ENCODE results near the gene TBXAS1.

TBXAS1 gene

GRCh38 chr7:139829025-139829774 is at the start of gene TBXAS1:
Gene TBXAS1, plus strand, starts transcription at chr7:139829264. Its CDS starts 127 bp downstream, at chr7:139829391.
- DNase-seq, result peak; percentile 37

- DNase-seq, result no peak
These were observed 46.1 kb upstream of the TBXAS1 start for GRCh38 chr7:139782932-139783331.

GRCh38 chr7:139783647-139784385 is 45.2 kb upstream of the TBXAS1 start:
- no peak for DNase-seq

DNA sequence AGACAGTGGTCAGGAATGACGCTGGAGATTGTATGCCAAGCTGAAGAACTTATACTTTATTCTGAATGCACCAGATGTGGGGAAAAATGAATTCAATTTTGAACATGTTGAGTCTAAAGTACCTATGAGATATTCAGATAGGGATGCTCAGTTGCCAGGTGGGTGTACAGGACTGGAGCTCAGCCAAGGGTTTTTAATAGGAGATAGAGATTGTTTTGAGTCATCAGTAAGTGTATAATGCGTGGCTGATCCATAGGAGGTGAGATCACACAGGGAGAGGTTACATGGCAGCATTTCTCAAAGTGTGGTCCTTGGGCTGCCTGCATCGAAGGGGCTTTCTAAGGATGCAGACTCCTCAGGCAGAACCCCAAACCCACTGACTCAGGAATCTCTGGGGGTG is 44.4 kb upstream of the TBXAS1 start:
- no peak for DNase-seq

DNA sequence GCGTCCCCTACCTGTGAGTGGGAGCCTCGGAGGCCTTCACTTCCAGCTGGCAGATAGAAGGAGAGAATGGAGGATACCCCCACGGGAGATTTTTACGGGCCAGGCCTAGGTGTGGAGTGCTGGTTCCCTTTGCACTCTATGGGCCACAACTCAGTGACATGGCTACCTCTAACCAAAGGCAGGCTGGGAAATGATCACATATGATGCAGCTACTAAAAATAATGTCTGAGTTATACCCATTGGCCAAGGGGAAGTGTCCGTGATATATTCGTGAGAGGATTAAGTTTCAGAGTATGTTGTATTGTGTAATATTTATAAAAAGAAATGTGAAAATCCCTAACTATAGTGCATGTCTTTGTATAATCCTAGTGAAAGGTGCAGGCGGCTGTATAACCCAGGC is 37.7 kb upstream of the TBXAS1 start:
- no peak for DNase-seq

- no peak for DNase-seq
These were observed 31.5 kb upstream of the TBXAS1 start for GRCh38 chr7:139797607-139798006.

- DNase-seq, result no peak
These were observed 30.8 kb upstream of the TBXAS1 start for GRCh38 chr7:139798221-139798620.

DNA sequence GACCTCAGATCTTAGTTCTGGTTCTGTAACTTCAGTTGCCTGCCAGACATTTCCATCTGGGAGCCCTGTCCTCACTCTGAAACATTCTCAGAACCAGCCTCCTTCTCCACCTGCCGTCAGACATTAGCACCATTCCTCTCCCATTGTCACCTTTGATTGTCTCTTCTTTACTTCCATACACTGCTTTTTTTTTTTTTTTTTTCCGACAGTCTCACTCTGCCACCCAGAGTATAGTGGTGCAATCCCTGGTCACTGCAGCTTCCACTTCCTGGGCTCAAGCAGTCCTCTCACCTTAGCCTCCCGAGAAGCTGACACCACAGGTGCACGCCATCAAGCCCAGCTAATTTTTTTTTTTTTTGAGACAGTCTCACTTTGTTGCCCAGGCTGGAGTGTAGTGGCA is 30.2 kb upstream of the TBXAS1 start:
- no peak for DNase-seq

- DNase-seq, result no peak
These were observed 29.5 kb upstream of the TBXAS1 start for GRCh38 chr7:139799586-139799985.

GRCh38 chr7:139804571-139804970 is 24.5 kb upstream of the TBXAS1 start:
- no peak for DNase-seq

DNA sequence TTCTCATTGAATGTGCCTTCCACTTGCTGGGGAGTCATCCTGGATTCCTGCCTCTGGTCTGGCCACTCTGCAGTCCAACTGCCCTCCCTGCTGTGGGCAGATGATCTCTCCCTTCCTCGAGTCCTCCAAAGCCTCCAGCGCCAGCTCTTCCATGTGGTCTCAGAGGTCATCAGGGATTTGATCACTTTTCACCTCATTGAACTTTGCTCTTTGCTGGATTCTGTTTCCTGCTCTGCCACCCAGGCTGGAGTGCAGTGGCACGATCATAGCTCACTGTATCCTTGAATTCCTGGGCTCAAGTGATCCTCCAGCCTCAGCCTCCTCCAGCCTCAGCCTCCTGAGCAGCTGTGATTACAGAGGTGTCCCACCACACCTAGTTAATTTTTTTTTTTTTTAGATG is 22.1 kb upstream of the TBXAS1 start:
- DNase-seq, result no peak

GRCh38 chr7:139808427-139808826 is 20.6 kb upstream of the TBXAS1 start:
- DNase-seq, result no peak

DNA sequence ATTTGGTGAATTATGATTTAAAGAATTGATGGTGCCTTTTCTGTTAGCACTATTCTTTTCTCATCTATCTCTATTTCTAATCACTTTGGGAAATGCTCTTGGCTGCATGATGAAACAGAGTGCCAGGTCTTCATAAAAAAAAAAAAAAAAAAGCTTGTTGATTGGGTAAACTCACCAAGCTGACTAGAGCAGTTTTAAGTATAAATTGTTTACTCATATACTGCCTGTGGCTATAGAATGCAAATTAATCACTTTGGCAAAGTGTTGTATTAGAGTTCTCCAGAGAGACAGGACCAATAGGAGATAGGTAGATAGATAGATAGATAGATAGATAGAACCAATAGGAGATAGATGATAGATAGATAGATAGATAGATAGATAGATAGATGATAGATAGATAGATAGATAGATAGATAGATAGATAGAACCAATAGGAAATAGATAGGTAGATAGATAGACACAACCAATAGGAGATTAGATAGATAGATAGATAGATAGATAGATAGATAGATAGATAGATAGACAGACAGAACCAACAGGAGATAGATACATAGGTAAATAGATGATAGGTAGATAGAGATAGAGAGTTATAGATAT is 20.1 kb upstream of the TBXAS1 start:
- no peak for DNase-seq

DNA sequence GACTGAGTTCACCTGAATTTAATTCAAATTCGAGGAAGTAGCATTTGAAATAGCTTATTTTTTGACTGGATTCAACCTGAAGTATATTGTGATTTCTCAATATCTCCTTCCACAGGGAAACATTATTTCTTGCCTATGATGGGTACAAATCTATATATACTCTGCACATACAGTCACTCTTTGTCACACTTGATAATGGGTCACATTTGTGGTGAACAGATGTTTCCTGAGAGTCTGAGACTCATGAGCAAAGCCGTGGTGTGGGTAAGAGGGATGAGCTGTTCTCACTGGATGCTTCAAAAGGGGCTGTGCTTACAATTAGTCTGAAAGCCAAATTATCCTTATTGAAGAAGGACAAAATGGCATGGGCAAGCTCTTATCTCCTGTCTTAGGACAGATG is 18.0 kb upstream of the TBXAS1 start:
- no peak for DNase-seq

DNA sequence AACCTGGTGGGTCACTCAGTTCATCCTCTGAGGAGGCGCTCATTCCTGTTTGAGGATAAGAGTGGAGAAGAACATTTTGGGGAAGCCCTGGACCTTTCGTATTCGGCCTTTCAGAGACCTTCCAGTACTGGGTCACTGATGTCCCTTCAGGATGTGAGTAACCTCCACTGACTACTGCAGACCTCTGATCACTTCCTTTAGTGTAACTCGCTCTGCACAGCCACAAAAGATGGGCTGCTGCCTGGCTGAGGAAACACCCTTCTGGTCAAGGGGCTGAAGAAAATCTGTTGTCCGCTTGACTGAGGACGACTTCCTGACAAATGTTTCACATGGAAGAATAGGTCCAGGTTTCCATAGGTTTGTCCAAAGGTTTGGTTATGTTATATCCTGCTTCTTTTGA is 15.9 kb upstream of the TBXAS1 start:
- no peak for DNase-seq

- DNase-seq, result no peak
These were observed 15.4 kb upstream of the TBXAS1 start for GRCh38 chr7:139813689-139814088.

DNA sequence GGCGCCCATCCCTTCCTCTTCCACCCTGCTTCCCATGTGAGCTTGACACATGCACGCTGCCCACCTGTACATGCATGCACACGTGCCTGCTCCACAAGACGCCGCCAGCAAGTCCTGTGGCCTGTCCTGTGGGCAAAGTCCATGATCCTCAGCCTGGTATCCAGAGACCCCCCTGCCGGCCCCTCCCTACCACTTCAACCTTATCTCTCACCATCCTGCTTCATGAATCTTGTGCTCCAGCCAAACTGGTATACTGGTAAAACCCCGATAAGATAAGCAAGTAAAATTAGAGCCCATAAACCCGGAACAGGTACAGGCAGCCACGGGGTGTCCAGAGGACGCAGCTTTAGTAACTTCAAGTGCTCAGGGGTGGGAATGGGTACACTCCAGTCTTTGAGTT is 11.8 kb upstream of the TBXAS1 start:
- DNase-seq, result no peak

DNA sequence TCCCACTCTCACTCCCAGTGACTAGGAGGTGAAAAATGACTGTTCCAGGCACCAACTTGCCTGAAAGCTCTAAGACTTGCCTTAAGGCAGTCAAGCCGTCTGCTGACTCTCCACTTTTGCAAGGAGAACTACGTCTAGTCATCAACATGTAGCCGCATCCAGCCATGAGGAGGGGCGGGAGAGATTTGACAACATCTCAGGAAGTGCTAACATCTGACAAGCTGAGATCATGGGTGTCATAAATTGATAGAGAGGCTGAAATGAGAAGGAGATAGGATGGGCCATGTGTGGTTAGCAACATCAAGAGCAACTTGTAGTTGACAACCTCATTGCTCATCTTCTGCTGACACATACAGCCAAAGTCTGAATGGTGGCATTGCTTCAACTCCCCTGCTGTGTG is 9.0 kb upstream of the TBXAS1 start:
- no peak for DNase-seq

- DNase-seq, result no peak
These were observed 7.5 kb upstream of the TBXAS1 start for GRCh38 chr7:139821349-139822105.

DNA sequence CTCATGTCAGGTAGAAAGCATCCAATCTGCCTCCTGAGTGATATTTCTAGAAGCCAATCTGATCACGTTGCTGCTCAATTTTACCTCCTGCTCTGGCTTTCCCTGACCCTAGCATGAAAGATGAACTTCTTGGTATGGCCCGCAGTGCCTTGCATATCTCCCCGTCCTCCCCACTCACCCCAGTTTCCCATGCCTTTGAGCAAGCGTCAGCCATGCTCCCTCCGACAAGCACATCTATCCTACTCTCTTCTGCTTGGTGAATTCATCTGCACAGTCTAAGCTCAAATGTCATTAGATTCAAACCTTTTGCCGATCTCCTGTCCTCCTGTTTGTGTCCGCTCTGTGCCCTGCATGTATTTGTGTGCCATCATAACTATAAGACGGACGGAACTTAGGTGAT is 6.2 kb upstream of the TBXAS1 start:
- DNase-seq, result no peak

GRCh38 chr7:139823959-139824521 is 5.0 kb upstream of the TBXAS1 start:
- DNase-seq, result no peak

- DNase-seq, result no peak
These were observed 3.3 kb upstream of the TBXAS1 start for GRCh38 chr7:139825666-139826290.

DNA sequence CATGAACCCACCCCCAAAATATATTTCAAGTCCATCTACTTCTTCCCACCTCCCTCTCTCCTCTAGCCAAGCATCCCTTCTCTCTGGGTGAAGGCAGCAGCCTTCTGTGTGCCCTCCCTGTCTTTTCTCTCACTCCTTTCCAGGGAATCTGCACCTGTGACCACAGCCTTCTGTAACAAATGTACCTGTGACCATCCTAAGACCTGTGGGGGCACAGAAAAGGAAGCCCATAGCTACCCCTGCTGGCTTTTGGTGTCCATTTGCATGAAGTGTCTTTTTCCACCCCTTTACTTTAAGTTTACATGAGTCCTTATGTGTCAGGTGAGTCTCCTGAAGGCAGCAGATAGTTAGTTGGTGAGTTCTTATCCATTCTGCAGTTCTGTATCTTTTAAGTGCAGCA is 2.0 kb upstream of the TBXAS1 start:
- DNase-seq, result peak; percentile 8
